ENCODE results near the gene PCDHGA7.
"Not testable (repeated sequence)": the region's sequence is repeated elsewhere in the genome, so short reads cannot be mapped to it uniquely, and the experiment has no call there.

The PCDHGA7 gene

DNA sequence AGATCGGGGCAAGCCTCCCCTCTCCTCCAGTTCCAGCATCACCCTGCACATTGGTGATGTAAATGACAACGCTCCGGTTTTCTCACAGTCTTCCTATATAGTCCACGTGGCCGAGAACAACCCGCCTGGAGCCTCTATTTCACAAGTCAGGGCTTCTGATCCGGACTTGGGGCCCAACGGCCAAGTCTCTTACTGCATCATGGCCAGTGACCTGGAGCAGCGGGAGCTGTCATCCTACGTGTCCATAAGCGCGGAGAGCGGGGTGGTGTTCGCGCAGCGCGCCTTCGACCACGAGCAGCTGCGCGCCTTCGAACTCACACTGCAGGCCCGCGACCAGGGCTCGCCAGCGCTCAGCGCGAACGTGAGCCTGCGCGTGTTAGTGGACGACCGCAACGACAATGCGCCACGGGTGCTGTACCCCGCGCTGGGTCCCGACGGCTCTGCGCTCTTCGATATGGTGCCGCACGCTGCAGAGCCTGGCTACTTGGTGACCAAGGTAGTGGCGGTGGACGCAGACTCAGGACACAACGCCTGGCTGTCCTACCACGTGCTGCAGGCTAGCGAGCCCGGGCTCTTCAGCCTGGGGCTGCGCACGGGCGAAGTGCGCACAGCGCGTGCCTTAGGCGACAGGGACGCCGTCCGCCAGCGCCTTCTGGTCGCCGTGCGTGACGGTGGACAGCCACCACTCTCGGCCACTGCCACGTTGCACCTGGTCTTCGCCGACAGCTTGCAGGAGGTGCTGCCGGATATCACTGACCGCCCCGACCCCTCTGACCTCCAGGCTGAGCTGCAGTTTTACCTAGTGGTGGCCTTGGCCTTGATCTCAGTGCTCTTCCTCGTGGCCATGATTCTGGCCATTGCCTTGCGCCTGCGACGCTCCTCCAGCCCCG, 6.9 kb downstream of the PCDHGA7 start:
- Histone ChIP-seq H3K36me3 (no peaks in the 10 kb centered on the region; the same call in 1 of the 2 replicates), H3K9me3 (no peaks in the 10 kb centered on the region), H3K4me3 (ENCODE audit: low read depth, low read length) (no peak overlapping the region), H3K4me1 (no peaks in the 10 kb centered on the region), H3K27me3 (no peaks in the 10 kb centered on the region)
- no peak for DNase-seq
- TF ChIP-seq, protein P1, sequence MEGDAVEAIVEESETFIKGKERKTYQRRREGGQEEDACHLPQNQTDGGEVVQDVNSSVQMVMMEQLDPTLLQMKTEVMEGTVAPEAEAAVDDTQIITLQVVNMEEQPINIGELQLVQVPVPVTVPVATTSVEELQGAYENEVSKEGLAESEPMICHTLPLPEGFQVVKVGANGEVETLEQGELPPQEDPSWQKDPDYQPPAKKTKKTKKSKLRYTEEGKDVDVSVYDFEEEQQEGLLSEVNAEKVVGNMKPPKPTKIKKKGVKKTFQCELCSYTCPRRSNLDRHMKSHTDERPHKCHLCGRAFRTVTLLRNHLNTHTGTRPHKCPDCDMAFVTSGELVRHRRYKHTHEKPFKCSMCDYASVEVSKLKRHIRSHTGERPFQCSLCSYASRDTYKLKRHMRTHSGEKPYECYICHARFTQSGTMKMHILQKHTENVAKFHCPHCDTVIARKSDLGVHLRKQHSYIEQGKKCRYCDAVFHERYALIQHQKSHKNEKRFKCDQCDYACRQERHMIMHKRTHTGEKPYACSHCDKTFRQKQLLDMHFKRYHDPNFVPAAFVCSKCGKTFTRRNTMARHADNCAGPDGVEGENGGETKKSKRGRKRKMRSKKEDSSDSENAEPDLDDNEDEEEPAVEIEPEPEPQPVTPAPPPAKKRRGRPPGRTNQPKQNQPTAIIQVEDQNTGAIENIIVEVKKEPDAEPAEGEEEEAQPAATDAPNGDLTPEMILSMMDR (IDR thresholded peaks at IDR 0.05; ENCODE audit: low read depth, low read length) = no peak

- TF ChIP-seq, protein P1 (IDR thresholded peaks at IDR 0.05; ENCODE audit: low read depth, low read length) = peak; percentile 24
- DNase-seq = no peak
- no peaks in the 10 kb centered on the region for H3K9me3 ChIP-seq
These were observed 10.1 kb downstream of the PCDHGA7 start, which contains the start of gene PCDHGA8 for GRCh38 chr5:141392429-141393198. Gene PCDHGA8, plus strand, starts transcription at chr5:141392633. Its CDS starts 181 bp downstream, at chr5:141392814.

GRCh38 chr5:141393267-141393666, 10.7 kb downstream of the PCDHGA7 start:
- Histone ChIP-seq H3K4me3 (ENCODE audit: low read depth, low read length) (no peak overlapping the region), H3K27me3 (no peaks in the 10 kb centered on the region), H3K9me3 (no peaks in the 10 kb centered on the region), H3K4me1 (no peaks in the 10 kb centered on the region), H3K36me3 (no peaks in the 10 kb centered on the region)
- TF ChIP-seq, protein P1 (IDR thresholded peaks at IDR 0.05; ENCODE audit: low read depth, low read length) = no peak
- DNase-seq = no peak

More at GRCh38 chr5:141392429-141393198, 10.1 kb downstream of the PCDHGA7 start, which contains the start of gene PCDHGA8:
- H3K4me1 ChIP-seq = no peaks in the 10 kb centered on the region
- H3K27me3 ChIP-seq = no peaks in the 10 kb centered on the region
- no peak within 1 kb of the TSS for H3K4me3 ChIP-seq (ENCODE audit: low read depth, low read length)
- H3K36me3 ChIP-seq = no peaks in the 10 kb centered on the region

DNA sequence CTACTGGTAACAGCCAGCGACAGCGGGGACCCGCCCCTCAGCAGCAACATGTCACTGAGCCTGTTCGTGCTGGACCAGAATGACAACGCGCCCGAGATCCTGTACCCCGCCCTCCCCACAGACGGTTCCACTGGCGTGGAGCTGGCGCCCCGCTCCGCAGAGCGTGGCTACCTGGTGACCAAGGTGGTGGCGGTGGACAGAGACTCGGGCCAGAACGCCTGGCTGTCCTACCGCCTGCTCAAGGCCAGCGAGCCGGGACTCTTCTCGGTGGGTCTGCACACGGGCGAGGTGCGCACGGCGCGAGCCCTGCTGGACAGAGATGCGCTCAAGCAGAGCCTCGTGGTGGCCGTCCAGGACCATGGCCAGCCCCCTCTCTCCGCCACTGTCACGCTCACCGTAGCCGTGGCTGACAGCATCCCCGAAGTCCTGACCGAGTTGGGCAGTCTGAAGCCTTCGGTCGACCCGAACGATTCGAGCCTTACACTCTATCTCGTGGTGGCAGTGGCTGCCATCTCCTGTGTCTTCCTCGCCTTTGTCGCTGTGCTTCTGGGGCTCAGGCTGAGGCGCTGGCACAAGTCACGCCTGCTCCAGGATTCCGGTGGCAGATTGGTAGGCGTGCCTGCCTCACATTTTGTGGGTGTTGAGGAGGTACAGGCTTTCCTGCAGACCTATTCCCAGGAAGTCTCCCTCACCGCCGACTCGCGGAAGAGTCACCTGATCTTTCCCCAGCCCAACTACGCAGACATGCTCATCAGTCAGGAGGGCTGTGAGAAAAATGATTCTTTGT, 12.1 kb downstream of the PCDHGA7 start:
- H3K36me3 ChIP-seq; H3K4me3 ChIP-seq (ENCODE audit: low read depth, low read length); H3K27me3 ChIP-seq; H3K4me1 ChIP-seq; H3K9me3 ChIP-seq; DNase-seq: not testable (repeated sequence)

DNA sequence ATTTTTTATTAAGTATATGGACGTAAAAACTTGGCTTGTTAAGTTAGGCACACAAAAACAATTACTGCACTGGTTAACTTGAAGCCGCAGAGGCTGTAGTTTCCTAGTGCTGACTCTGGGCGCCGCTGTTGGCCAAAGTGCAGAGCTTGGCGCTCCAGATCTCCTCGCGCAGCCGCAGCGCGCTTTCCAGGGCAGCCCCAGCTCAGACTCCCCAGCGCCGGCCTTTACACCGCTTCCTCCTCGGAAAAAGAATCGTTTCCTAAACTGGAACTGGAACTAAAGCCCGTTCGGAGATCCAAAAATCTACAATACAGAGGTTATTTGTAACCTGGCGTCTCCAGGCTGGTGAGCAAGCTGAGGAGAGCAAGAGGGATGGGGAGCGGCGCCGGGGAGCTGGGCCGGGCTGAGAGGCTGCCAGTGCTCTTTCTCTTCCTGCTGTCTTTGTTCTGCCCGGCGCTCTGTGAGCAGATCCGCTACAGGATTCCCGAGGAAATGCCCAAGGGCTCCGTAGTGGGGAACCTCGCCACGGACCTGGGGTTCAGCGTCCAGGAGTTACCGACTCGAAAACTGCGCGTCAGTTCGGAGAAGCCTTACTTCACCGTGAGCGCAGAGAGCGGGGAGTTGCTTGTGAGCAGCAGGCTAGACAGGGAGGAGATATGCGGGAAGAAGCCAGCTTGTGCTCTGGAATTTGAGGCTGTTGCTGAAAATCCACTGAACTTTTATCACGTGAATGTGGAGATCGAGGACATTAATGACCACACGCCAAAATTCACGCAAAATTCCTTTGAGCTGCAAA, 15.4 kb downstream of the PCDHGA7 start, which contains the start of gene PCDHGB5:
Gene PCDHGB5 (plus strand): TSS at position 192 of the 796 bp plus-strand sequence. CDS start 181 bp downstream, at position 373.
- DNase-seq = not testable (repeated sequence)

DNA sequence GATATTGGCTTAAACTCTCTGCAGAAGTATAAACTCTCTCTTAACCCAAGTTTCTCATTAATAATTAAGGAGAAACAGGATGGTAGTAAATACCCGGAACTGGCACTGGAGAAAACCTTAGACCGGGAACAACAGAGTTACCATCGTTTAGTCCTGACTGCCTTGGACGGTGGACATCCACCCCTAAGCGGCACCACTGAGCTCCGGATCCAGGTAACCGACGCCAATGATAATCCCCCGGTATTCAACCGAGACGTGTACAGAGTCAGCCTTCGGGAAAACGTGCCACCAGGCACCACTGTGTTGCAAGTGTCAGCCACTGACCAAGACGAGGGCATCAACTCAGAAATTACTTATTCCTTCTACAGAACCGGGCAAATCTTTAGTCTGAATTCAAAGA, 16.1 kb downstream of the PCDHGA7 start:
- Histone ChIP-seq H3K4me3 (ENCODE audit: low read depth, low read length) (no peak overlapping the region), H3K27me3 (no peaks in the 10 kb centered on the region), H3K4me1 (no peaks in the 10 kb centered on the region), H3K9me3 (no peaks in the 10 kb centered on the region), H3K36me3 (no peaks in the 10 kb centered on the region; the same call in none of the 2 replicates)
- TF ChIP-seq, protein P1 (IDR thresholded peaks at IDR 0.05; ENCODE audit: low read depth, low read length) = no peak
- no peak for DNase-seq

More for the DNA sequence above, 15.4 kb downstream of the PCDHGA7 start, which contains the start of gene PCDHGB5:
- H3K9me3 ChIP-seq; H3K27me3 ChIP-seq; H3K36me3 ChIP-seq; H3K4me3 ChIP-seq (ENCODE audit: low read depth, low read length); H3K4me1 ChIP-seq: not testable (repeated sequence)
